ENCODE results near the gene FTSJ3. TPM values are rescaled to one million over a fixed set of nuclear protein-coding genes. Genes with fewer than 3 reads are reported as not detected.
A peak's percentile ranks its signal among the peaks of the same experiment; 100 is the strongest.

FTSJ3 gene
- total RNA-seq, 1 experiment from 2014 or later: 36.9 TPM

DNA sequence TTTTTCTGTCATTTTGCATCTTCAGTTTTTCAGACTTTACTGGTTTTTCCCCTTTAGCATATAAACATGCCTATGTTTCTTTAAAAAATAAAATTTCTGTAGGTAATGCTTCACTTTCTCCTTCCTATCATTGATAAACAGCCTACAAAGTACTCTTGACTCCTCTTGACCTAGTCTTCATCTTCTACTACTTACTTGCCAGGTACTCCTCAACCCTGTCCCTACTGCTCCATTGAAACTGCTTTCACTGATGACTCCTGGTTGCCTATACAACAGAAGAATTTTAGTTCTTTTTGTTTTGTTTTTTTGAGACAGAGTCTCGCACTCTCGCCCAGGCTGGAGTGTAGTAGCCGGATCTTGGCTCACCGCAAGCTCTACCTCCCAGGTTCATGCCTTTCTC lies 46.5 kb downstream of the FTSJ3 start:
- CTCF ChIA-PET: no interaction called here
- no peaks in the 10 kb centered on the region for H3K9me3 ChIP-seq (ENCODE audit: insufficient read depth, low read depth)
- TF ChIP-seq, protein P1, sequence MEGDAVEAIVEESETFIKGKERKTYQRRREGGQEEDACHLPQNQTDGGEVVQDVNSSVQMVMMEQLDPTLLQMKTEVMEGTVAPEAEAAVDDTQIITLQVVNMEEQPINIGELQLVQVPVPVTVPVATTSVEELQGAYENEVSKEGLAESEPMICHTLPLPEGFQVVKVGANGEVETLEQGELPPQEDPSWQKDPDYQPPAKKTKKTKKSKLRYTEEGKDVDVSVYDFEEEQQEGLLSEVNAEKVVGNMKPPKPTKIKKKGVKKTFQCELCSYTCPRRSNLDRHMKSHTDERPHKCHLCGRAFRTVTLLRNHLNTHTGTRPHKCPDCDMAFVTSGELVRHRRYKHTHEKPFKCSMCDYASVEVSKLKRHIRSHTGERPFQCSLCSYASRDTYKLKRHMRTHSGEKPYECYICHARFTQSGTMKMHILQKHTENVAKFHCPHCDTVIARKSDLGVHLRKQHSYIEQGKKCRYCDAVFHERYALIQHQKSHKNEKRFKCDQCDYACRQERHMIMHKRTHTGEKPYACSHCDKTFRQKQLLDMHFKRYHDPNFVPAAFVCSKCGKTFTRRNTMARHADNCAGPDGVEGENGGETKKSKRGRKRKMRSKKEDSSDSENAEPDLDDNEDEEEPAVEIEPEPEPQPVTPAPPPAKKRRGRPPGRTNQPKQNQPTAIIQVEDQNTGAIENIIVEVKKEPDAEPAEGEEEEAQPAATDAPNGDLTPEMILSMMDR (conservative IDR thresholded peaks at IDR 0.05): no peak
- TF ChIP-seq EZH2 (IDR thresholded peaks at IDR 0.05; ENCODE audit: low read depth): no peak
- peak overlapping the region; percentile 61 for H3K27ac ChIP-seq
- no TSS peak for BruUV-seq (replicated peaks)
- POLR2A ChIA-PET (ENCODE audit: unreplicated experiment): no interaction called here
- peaks cover 62% of the 10 kb centered on the region for H3F3A ChIP-seq (ENCODE audit: insufficient read depth, low read depth)
- no peaks in the 10 kb centered on the region for H3K9me2 ChIP-seq (ENCODE audit: insufficient read depth)
- H3K27me3 ChIP-seq (ENCODE audit: insufficient read depth, low read depth): no peaks in the 10 kb centered on the region
- peaks cover 37% of the 10 kb centered on the region for H3K36me3 ChIP-seq (ENCODE audit: low read depth)
- H2AFZ ChIP-seq: no peak overlapping the region
- intact Hi-C loops (cut with micrococcal nuclease; ENCODE audit: unreplicated experiment): no loop called here
- peaks cover 89% of the 10 kb centered on the region for H4K20me1 ChIP-seq (ENCODE audit: insufficient read depth)
- H3K4me3 ChIP-seq: peak overlapping the region; percentile 3; the same call in 1 of the 2 replicates
- peak overlapping the region; percentile 59 for H3K4me2 ChIP-seq
- peaks cover 100% of the 10 kb centered on the region for H3K79me2 ChIP-seq (ENCODE audit: low read depth)
- peaks cover 79% of the 10 kb centered on the region for H3K4me1 ChIP-seq (replicated peaks; ENCODE audit: insufficient read depth)
- DNase-seq: no peak

DNA sequence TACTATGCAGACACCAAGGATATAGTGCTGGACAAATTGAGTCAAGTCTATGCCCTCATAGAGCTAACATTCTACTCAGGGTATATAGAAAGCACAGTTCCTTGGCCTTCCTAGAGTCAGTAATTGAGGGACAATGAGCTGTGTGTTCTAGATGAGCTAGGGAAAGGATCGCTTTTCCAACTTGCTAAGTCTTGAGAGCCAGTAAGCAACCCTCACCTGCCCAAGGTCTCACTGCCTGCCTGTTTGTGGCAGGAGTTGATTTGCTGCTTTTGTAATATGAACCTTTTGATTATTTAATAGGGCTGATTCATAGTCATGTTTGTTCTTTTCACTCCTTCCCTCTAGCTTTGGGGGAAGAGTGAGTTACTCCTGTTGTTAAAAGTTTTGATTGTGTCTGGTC lies 47.0 kb downstream of the FTSJ3 start:
- H2AFZ ChIP-seq: no peak overlapping the region
- peaks cover 58% of the 10 kb centered on the region for H3F3A ChIP-seq (ENCODE audit: insufficient read depth, low read depth)
- peaks cover 35% of the 10 kb centered on the region for H3K36me3 ChIP-seq (ENCODE audit: low read depth)
- no TSS peak for BruUV-seq (replicated peaks)
- peak overlapping the region; percentile 59 for H3K4me2 ChIP-seq
- intact Hi-C loops (cut with micrococcal nuclease; ENCODE audit: unreplicated experiment): no loop called here
- H3K9me3 ChIP-seq (ENCODE audit: insufficient read depth, low read depth): no peaks in the 10 kb centered on the region
- peak overlapping the region; percentile 61 for H3K27ac ChIP-seq
- H3K79me2 ChIP-seq (ENCODE audit: low read depth): peaks cover 100% of the 10 kb centered on the region
- no peak for TF ChIP-seq EZH2 (IDR thresholded peaks at IDR 0.05; ENCODE audit: low read depth)
- TF ChIP-seq, protein P1 (conservative IDR thresholded peaks at IDR 0.05): no peak
- DNase-seq: peak; percentile 49 to 86
- H3K27me3 ChIP-seq (ENCODE audit: insufficient read depth, low read depth): no peaks in the 10 kb centered on the region
- no peaks in the 10 kb centered on the region for H3K9me2 ChIP-seq (ENCODE audit: insufficient read depth)
- H4K20me1 ChIP-seq (ENCODE audit: insufficient read depth): peaks cover 87% of the 10 kb centered on the region
- CTCF ChIA-PET: no interaction called here
- peak overlapping the region; percentile 9; the same call in 1 of the 2 replicates for H3K4me3 ChIP-seq
- POLR2A ChIA-PET (ENCODE audit: unreplicated experiment): interaction anchor here (0.7 kb wide), 1 partner anchor 145 kb away, joined by 4 read pairs; no protein-coding TSS in a partner anchor
- peaks cover 79% of the 10 kb centered on the region for H3K4me1 ChIP-seq (replicated peaks; ENCODE audit: insufficient read depth)

DNA sequence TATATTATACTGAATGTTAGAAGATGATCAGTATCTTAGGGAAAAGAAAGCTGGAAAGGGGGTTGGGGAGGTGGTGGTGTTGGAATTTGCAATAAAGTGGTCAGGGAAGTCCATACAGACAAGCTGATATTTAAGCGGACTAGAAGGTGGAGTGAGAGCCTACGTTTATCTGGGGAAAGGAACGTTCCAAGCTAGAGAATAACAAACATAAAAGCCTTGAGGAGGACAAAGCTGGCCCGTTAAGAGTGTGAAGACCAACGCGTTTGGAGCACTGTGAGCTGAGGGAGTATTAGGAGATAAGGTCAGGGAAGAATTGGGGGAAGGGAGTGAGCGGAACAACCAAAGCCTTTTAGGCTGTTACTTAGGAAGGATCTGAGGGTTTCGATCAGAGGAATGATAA lies 52.0 kb downstream of the FTSJ3 start:
- intact Hi-C loops (cut with micrococcal nuclease; ENCODE audit: unreplicated experiment): loop anchor here (2.0 kb wide), 2 partner anchors 51 to 67 kb away; partner anchors contain the start of genes FTSJ3, PSMC5 and SMARCD2
- Histone ChIP-seq H3K27ac (peak overlapping the region; percentile 96; the same call in 1 of the 2 replicates), H3K9me2 (ENCODE audit: insufficient read depth) (no peaks in the 10 kb centered on the region), H3K27me3 (ENCODE audit: insufficient read depth, low read depth) (no peaks in the 10 kb centered on the region), H4K20me1 (ENCODE audit: insufficient read depth) (peaks cover 50% of the 10 kb centered on the region), H3K36me3 (ENCODE audit: low read depth) (peaks cover 28% of the 10 kb centered on the region), H2AFZ (no peak overlapping the region), H3K4me3 (peak overlapping the region; percentile 80), H3K79me2 (ENCODE audit: low read depth) (peaks cover 92% of the 10 kb centered on the region), H3K4me1 (replicated peaks; ENCODE audit: insufficient read depth) (peaks cover 60% of the 10 kb centered on the region), H3K4me2 (peak overlapping the region; percentile 90), H3K9me3 (ENCODE audit: insufficient read depth, low read depth) (no peaks in the 10 kb centered on the region), H3F3A (ENCODE audit: insufficient read depth, low read depth) (peaks cover 37% of the 10 kb centered on the region)
- no TSS peak for BruUV-seq (replicated peaks)
- no peak for DNase-seq
- POLR2A ChIA-PET (ENCODE audit: unreplicated experiment): interaction anchor here (0.6 kb wide), 2 partner anchors 9 to 65 kb away, joined by 3 to 11 read pairs; no protein-coding TSS in a partner anchor
- CTCF ChIA-PET: interaction anchor here (0.6 kb wide), 1 partner anchor 298 kb away, joined by 3 read pairs; no protein-coding TSS in a partner anchor
- TF ChIP-seq, protein P1 (conservative IDR thresholded peaks at IDR 0.05): no peak
- no peak for TF ChIP-seq EZH2 (IDR thresholded peaks at IDR 0.05; ENCODE audit: low read depth)

Data from PC-9 (cell line).